Suprapubic skin (tissue), 3 donors: ENCODE results near the gene FSCN2.

ENCODE experiments used
- CTCF ChIP-seq, 2 donors: fragments of 200-600 bp in 1 of 2; fragments of 450-650 bp in 1 of 2; sonication (generic) in 1 of 2; IDR thresholded peaks; one replicate each; pipeline ENCODE4 v1.5.1; 2016 to 2019; ENCODE audit warnings: antibody characterized with exemption in 2 of 2, mild to moderate bottlenecking in 1 of 2, moderate library complexity in 1 of 2
- POLR2A ChIP-seq, 2 donors: fragments of 450-650 bp; IDR thresholded peaks; one replicate each; pipeline ENCODE4 v1.6.1; 2017; ENCODE audit warnings: antibody characterized with exemption in 2 of 2, mild to moderate bottlenecking in 2 of 2, moderate library complexity in 2 of 2

- TF ChIP-seq POLR2A (IDR thresholded peaks at IDR 0.05) (peak in 1 of 2 donors; percentile 40), CTCF (IDR thresholded peaks at IDR 0.05) (no peak)
Observed at GRCh38 chr17:81552244-81553017, 24.3 kb downstream of the FSCN2 start, which contains the start of gene FAAP100.
